ENCODE results near the gene ULK2.

GRCh38 chr17:19766016-19766415, 101.7 kb downstream of the ULK2 start:
- TF ChIP-seq, protein P1, sequence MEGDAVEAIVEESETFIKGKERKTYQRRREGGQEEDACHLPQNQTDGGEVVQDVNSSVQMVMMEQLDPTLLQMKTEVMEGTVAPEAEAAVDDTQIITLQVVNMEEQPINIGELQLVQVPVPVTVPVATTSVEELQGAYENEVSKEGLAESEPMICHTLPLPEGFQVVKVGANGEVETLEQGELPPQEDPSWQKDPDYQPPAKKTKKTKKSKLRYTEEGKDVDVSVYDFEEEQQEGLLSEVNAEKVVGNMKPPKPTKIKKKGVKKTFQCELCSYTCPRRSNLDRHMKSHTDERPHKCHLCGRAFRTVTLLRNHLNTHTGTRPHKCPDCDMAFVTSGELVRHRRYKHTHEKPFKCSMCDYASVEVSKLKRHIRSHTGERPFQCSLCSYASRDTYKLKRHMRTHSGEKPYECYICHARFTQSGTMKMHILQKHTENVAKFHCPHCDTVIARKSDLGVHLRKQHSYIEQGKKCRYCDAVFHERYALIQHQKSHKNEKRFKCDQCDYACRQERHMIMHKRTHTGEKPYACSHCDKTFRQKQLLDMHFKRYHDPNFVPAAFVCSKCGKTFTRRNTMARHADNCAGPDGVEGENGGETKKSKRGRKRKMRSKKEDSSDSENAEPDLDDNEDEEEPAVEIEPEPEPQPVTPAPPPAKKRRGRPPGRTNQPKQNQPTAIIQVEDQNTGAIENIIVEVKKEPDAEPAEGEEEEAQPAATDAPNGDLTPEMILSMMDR (IDR thresholded peaks at IDR 0.05), result no peak
- TF ChIP-seq POLR2A (IDR thresholded peaks at IDR 0.05), result no peak

Data from testis (tissue), 2 donors.